HCT116 (cell line): ENCODE measurements around the gene NDC1.

Experiments
- CEBPB ChIP-seq: IDR thresholded peaks from 2 replicates; pipeline ENCODE4 v1.6.1; 2012; ENCODE audit warnings: low read depth
- CTCF ChIP-seq, 3 experiments: fragments of 200-600 bp in 1 of 3; sonication (generic) in 1 of 3; IDR thresholded peaks in 2 of 3; conservative IDR thresholded peaks in 1 of 3; 2 replicates each; pipeline ENCODE4 v1.5.1; 2012 to 2017; ENCODE audit warnings: low read depth in 2 of 3, low read length in 2 of 3, antibody characterized with exemption in 1 of 3, borderline replicate concordance in 1 of 3, control low read depth in 1 of 3, mild to moderate bottlenecking in 1 of 3, mixed read lengths in 1 of 3, mixed run types in 1 of 3, moderate library complexity in 1 of 3; ENCODE audit not compliant: insufficient read depth in 1 of 3
- EZH2 ChIP-seq: fragments of 200-600 bp; sonication (generic); IDR thresholded peaks from 2 replicates; pipeline ENCODE4 v1.6.1; 2017; ENCODE audit warnings: antibody characterized with exemption, mixed run types
- EZH2phosphoT487 ChIP-seq: fragments of 200-600 bp; IDR thresholded peaks from 2 replicates; pipeline ENCODE4 v1.6.1; 2018; ENCODE audit warnings: antibody characterized with exemption, borderline replicate concordance
- JUND ChIP-seq: IDR thresholded peaks from 2 replicates; pipeline ENCODE4 v1.6.1; 2012
- POLR2A ChIP-seq: IDR thresholded peaks from 2 replicates; pipeline ENCODE4 v1.7.0; 2011; ENCODE audit warnings: borderline replicate concordance; ENCODE audit not compliant: insufficient read depth, insufficient read length; ENCODE audit errors: extremely low read depth
- POLR2AphosphoS5 ChIP-seq: IDR thresholded peaks from 2 replicates; pipeline ENCODE4 v1.6.1; 2011; ENCODE audit warnings: mild to moderate bottlenecking, low read depth, low read length, moderate library complexity
- RAD21 ChIP-seq: IDR thresholded peaks from 2 replicates; pipeline ENCODE4 v1.6.1; 2012; ENCODE audit warnings: low read depth, mild to moderate bottlenecking
- SIN3A ChIP-seq: IDR thresholded peaks from 2 replicates; pipeline ENCODE4 v1.6.1; 2012; ENCODE audit warnings: low read depth
- ZNF274 ChIP-seq: fragments of 200-500 bp; sonication (Bioruptor generic); IDR thresholded peaks from 2 replicates; pipeline ENCODE4 v1.6.1; 2014; ENCODE audit warnings: mild to moderate bottlenecking, low read depth, low read length, inconsistent platforms
- TF ChIP-seq, protein P1 (sequence below): IDR thresholded peaks from 2 replicates; pipeline ENCODE4 v1.6.1; 2012

DNA sequence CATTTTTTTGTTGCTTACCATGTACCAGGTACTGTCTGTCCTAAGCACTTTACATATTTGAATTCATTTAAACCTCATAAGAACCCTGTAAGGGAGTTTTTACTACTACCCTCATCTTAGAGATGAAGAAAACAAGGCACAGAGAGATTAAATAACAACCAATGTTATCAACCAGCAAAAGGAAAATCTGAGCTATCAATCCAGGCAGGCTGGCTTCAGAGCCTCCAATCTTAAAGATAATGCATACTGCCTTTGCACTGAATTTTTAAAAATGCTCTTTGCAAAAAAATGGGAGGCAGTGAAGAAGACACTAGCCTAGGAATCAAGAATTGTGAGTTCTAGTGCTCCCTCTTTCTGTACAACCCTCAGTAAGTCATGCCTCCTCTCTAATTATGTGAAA, 18.7 kb downstream of the NDC1 start:
- TF ChIP-seq CTCF (IDR thresholded peaks at IDR 0.05 in 2 of 3, conservative IDR thresholded peaks at IDR 0.05 in 1 of 3; ENCODE audit: borderline replicate concordance in 1 of 3, insufficient read depth in 1 of 3, low read depth in 2 of 3, low read length in 2 of 3) (no peak), RAD21 (no peak), JUND (no peak), EZH2phosphoT487 (no peak), POLR2A (no peak), EZH2 (no peak), CEBPB (no peak), SIN3A (no peak), POLR2AphosphoS5 (no peak), ZNF274 (no peak)
- TF ChIP-seq, protein P1, sequence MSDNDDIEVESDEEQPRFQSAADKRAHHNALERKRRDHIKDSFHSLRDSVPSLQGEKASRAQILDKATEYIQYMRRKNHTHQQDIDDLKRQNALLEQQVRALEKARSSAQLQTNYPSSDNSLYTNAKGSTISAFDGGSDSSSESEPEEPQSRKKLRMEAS, result no peak
